ENCODE data around the gene EXPH5.

Gene EXPH5

DNA sequence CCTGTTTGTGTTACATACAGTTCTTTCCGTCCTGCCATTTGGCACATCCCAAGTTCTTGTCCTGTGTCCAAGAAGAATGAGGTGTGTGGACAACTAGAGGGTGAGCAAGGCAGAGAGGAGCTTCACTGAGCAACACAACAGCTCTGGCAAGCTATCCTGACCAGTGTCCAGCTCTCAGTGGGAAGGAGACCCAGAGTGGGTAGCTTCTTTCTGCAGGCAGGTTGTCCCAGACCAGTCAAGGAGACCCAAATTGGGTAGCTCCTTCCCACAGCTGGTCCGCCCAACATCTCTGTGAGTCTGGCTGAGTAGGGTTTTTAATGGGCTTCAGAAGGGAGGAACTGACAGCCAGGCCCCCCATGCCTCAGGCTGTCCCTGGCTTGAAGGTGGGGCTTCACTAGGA, 35.2 kb upstream of the EXPH5 start:
- Histone ChIP-seq H3K4me3 (no peak overlapping the region), H3K27ac (no peak overlapping the region)
- no peak for DNase-seq (ENCODE audit: low spot score)
- no peak for TF ChIP-seq CTCF (IDR thresholded peaks at IDR 0.05)

- TF ChIP-seq CTCF (IDR thresholded peaks at IDR 0.05) = no peak
- Histone ChIP-seq H3K27ac (no peak overlapping the region), H3K4me3 (no peak overlapping the region)
- no peak for DNase-seq (ENCODE audit: low spot score)
These were observed 34.8 kb upstream of the EXPH5 start for GRCh38 chr11:108628326-108628725.

DNA sequence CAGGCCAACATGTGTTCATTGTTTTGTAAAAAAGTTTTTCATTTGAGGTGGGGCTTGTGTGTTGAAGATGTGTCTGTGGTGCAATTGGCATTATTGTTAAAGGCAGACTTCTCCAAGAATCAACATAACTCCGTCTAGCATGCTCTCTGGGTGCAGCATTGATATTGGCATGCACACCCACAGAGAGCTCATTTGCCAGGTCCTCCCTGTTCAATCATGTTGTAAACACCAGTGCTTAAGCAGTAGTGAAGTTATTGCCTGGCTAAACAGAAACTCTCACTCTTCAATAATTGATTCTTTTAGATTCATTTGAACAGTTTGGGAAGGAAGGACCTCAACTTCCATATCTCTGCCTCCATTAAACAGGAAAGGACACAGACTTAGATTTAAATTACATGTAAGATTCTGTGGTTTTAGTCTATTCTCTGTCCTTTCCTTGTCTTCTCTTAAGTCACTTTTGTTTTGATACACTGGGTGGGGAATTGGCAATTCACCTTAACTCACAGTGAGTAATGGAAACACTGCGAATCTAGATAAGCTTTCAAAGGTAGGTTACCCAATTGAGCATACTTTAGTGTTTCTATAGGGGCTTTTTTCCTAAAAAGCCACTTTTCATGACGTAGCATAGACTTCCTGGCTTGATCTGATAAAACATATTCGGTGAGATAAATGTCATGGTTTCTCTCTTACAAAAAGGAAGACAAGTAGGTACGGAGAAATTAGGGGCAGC, 30.8 kb upstream of the EXPH5 start:
- no peak overlapping the region for H3K27ac ChIP-seq

DNA sequence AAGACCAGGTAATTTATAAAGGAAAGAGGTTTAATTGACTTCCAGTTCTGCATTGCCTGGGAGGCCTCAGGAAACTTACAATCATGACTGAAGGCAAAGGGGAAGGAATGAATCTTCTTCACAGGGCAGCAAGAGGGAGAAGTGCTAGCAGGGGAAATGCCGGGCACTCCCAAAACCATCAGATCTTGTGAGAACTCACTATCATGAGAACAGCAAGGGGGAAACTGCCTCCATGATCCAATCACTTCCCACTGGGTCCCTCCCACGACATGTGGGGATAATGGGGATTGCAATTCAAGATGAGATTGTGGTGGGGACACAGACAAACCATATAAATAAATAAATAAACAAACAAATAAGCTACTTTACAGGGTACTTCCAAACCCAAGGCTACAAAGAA, 28.8 kb upstream of the EXPH5 start:
- TF ChIP-seq CTCF (IDR thresholded peaks at IDR 0.05) = no peak
- Histone ChIP-seq H3K27ac (no peak overlapping the region), H3K4me3 (no peak overlapping the region)
- DNase-seq (ENCODE audit: low spot score) = no peak

More for the DNA sequence above, 30.8 kb upstream of the EXPH5 start:
- no peak overlapping the region for H3K4me3 ChIP-seq
- no peak for DNase-seq (ENCODE audit: low spot score)
- TF ChIP-seq CTCF (IDR thresholded peaks at IDR 0.05) = no peak

DNA sequence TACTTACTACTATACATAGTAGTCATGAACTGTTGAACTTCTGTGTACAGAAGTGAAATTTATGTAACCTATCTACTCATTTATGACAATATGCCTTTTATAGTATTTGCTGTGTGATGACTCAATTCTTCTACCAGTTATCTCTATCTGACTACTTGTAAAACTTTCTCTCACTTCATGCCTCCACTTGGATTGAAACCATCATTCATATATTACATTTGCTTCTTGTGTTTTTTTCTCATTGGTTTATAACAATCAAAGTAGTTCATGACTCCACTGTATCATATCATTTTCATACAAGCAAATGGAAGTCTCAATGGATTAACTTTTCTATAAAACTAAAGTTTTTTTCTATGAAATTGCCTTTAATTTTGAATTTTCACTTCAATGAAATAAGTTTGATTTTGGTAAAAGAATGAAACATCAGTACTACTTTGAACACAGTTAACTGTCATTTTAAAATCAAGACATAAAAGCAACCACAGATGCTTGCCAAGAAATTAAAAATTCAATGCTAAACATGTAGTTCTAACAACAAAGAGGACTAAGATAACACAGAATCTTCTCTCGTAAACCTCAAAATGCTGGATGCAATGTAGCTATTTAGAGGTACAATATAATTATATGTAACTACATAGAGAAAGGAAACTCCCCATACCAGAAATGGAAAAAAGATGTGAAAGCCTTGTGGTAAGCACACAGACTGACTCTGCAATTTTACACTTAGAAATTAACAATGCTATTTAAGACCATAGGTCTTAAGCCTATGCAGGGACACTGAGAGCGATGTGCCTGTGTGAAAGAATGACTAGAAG, 27.6 kb upstream of the EXPH5 start:
- Histone ChIP-seq H3K27ac (no peak overlapping the region), H3K4me3 (no peak overlapping the region)
- TF ChIP-seq CTCF (IDR thresholded peaks at IDR 0.05) = no peak
- DNase-seq (ENCODE audit: low spot score) = no peak

DNA sequence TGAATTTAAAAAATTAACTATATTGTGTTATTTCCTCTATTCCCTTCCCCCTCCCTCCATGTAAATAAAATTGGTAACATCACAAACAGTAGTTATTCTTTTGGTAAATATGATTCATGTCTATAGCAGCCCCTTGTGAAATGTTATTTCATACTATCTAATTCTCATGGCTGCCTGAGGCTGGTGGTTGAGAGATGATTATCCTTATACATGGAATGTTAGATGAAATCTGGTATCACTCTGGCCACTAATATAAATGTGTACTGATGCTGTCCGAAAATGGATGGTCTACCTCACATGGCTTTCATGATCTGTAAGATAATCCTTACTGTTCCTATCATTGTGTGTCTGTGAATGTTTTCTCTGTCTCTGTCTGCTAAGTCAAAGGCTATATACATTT, 25.0 kb upstream of the EXPH5 start:
- no peak overlapping the region for H3K4me3 ChIP-seq
- TF ChIP-seq CTCF (IDR thresholded peaks at IDR 0.05) = no peak
- no peak overlapping the region for H3K27ac ChIP-seq
- DNase-seq (ENCODE audit: low spot score) = no peak

- no peak overlapping the region for H3K4me3 ChIP-seq
- no peak overlapping the region for H3K27ac ChIP-seq
- TF ChIP-seq CTCF (IDR thresholded peaks at IDR 0.05) = no peak
- no peak for DNase-seq (ENCODE audit: low spot score)
These were observed 23.5 kb upstream of the EXPH5 start for GRCh38 chr11:108617055-108617454.

Data from coronary artery (tissue), 2 donors.